ENCODE results near the gene STK33. TPM values are rescaled to one million over a fixed set of nuclear protein-coding genes. Genes with fewer than 3 reads are reported as not detected.

The STK33 gene
- total RNA-seq, 1 experiment from 2014 or later = 19.5 TPM

DNA sequence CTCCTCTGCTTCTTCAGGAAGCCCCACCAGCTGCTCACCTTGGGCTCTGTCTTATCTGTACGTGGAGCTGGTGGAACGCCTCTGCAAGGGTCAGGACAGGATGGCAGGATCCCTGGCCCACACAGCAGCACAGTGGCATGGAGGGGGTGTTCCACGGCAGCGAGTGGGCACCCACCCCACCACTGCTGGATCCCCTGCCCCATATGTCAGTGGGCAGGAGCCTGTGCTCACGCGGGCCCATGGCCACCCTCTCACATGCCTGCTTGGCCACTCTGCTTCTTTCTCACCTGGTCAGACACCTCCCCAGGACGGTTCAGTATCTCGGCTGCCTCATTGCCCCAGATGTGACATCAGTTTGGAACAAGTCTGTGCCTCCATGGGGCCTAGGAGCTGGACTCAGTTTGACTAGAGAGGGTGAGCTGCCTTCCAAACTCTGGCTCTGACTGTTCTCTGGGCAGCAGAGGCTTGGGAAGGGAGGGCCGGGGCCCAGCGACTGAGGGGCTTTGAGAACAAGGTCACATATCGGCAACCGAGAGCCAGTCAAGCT, 232.3 kb downstream of the STK33 start:
- Histone ChIP-seq H3K27me3 (ENCODE audit: insufficient read depth, low read length) (no peaks in the 10 kb centered on the region), H3K9me3 (ENCODE audit: control insufficient read depth, low read depth, low read length) (no peaks in the 10 kb centered on the region), H3K23ac (ENCODE audit: insufficient read length, low read depth, low read length) (no peak overlapping the region), H2BK20ac (ENCODE audit: low read depth, low read length, poor library complexity, severe bottlenecking) (no peak overlapping the region), H4K20me1 (ENCODE audit: control insufficient read depth, insufficient read depth, insufficient read length) (no peaks in the 10 kb centered on the region), H2AK5ac (ENCODE audit: insufficient read length, low read length) (no peak overlapping the region), H3T11ph (ENCODE audit: low read length) (no peak overlapping the region), H4K91ac (ENCODE audit: insufficient read length, low read depth, low read length) (no peak overlapping the region), H3K4me2 (ENCODE audit: insufficient read depth, insufficient read length, low read length) (no peak overlapping the region), H3K4me1 (ENCODE audit: insufficient read depth, low read length) (no peaks in the 10 kb centered on the region), H3K18ac (ENCODE audit: insufficient read length, low read depth, low read length) (no peak overlapping the region), H3K27ac (ENCODE audit: insufficient read length, low read depth, low read length) (no peak overlapping the region), H3K14ac (ENCODE audit: insufficient read depth, low read length) (no peak overlapping the region), H2AFZ (ENCODE audit: low read length) (no peak overlapping the region), H3K4ac (ENCODE audit: low read depth, low read length) (no peak overlapping the region), H2BK5ac (ENCODE audit: insufficient read length, low read length) (no peak overlapping the region), H3K79me2 (ENCODE audit: insufficient read depth, low read length) (no peaks in the 10 kb centered on the region), H3K79me1 (ENCODE audit: insufficient read depth, low read depth, low read length, poor library complexity, severe bottlenecking) (no peaks in the 10 kb centered on the region), H2BK12ac (ENCODE audit: insufficient read length, low read depth, low read length) (no peak overlapping the region), H2BK15ac (ENCODE audit: low read depth, low read length) (no peak overlapping the region), H2BK120ac (ENCODE audit: low read depth, low read length, poor library complexity, severe bottlenecking) (no peak overlapping the region), H3K56ac (ENCODE audit: insufficient read length, low read depth, low read length) (no peak overlapping the region), H3K23me2 (ENCODE audit: insufficient read length, low read depth, low read length, poor library complexity, severe bottlenecking) (no peaks in the 10 kb centered on the region), H3K9ac (ENCODE audit: extremely low read depth, insufficient read length, low read length) (no peak overlapping the region), H4K8ac (replicated peaks; ENCODE audit: insufficient read length, low read depth, low read length) (no peak overlapping the region), H4K5ac (ENCODE audit: insufficient read length, low read depth, low read length) (no peak overlapping the region)
- Mint-ChIP-seq H3K36me3 (ENCODE audit: insufficient read depth in 1 of 3, low read depth in 3 of 3) (no peaks in the 10 kb centered on the region), H3K4me3 (no peak overlapping the region), H3K9me3 (no peaks in the 10 kb centered on the region), H3K4me1 (peaks cover 8 to 23% of the 10 kb centered on the region in 2 experiments), H3K27me3 (ENCODE audit: low read depth) (no peaks in the 10 kb centered on the region; the same call in 1 of the 2 replicates), H3K27ac (peak overlapping the region in 1 of 3 experiments; percentile 10; a peak in 1 of 7 replicates)
- WGBS (ENCODE audit: extremely low coverage, insufficient read length, low lambda C conversion rate) = no CpG with 5 or more reads among the region's 12 CpGs
- TF ChIP-seq, protein P1, sequence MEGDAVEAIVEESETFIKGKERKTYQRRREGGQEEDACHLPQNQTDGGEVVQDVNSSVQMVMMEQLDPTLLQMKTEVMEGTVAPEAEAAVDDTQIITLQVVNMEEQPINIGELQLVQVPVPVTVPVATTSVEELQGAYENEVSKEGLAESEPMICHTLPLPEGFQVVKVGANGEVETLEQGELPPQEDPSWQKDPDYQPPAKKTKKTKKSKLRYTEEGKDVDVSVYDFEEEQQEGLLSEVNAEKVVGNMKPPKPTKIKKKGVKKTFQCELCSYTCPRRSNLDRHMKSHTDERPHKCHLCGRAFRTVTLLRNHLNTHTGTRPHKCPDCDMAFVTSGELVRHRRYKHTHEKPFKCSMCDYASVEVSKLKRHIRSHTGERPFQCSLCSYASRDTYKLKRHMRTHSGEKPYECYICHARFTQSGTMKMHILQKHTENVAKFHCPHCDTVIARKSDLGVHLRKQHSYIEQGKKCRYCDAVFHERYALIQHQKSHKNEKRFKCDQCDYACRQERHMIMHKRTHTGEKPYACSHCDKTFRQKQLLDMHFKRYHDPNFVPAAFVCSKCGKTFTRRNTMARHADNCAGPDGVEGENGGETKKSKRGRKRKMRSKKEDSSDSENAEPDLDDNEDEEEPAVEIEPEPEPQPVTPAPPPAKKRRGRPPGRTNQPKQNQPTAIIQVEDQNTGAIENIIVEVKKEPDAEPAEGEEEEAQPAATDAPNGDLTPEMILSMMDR (conservative IDR thresholded peaks at IDR 0.05) = no peak
- DNase-seq = no peak

Data from H9 (cell line).